NCI-H345 treated with DMSO at 0.1 percent for 48 hours (cell line): Measurements from ENCODE around the gene LDHD.
"Not testable (repeated sequence)": the region's sequence is repeated elsewhere in the genome, so short reads cannot be mapped to it uniquely, and the experiment has no call there.

Source experiments
- DNase-seq: peaks from one replicate; lab custom pipeline; 2025; ENCODE audit not compliant: unreplicated experiment; lab: John Stamatoyannopoulos, UW

The LDHD gene

GRCh38 chr16:75099738-75100602 lies 16.6 kb downstream of the LDHD start:
- no peak for DNase-seq

DNA sequence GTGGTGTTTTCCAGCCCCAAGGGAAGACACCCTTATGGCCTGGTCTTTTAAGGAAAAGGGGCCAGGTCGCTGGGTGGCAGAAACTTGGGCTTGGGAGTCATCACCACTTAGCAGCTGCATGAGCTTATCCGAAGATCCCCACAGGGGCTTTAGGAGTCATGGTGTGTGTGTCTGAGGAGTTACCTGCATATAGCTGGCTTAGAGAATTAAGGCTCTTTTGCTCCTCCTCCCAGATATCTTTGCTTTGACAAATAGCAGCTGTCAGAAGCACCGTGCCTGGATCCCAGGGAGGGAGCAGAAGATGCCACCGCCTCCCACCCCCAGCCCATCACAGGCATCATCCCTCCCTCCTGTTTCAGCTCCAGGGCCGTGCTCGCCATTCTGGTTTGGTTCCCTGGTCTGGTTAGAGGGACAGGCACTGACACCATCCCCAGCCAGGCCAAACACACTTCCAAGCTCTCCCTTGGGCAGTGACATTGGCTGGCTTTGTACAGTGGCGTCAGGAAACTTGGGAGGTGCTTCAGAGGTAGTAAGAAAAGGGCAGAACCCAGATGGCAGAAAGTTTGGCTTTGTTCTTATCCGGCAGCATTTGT lies 17.4 kb downstream of the LDHD start:
- DNase-seq, result no peak

- no peak for DNase-seq
Observed at GRCh38 chr16:75097941-75098901, 18.4 kb downstream of the LDHD start.

- no peak for DNase-seq
Observed at GRCh38 chr16:75097191-75097761, 19.3 kb downstream of the LDHD start.

DNA sequence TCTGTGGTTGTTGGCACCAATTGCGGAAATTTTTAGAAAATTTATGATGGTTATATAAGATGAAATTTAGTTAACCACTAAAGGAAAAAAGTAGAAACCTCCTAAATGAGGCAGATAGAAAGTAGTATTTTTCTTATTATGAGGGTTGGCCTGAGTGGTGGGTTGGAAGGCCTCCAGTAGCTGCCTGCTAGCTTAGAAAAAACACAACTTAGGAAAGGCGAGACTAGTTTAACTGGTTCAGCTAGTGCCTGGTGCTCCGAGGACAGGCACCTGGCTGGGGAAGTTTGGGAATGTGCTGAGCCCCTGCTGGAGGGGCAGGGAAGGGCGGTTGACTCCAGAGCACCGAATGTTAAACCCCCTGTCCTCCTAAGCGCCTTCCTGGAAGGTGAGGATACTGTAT lies 19.9 kb downstream of the LDHD start:
- DNase-seq, result no peak

- no peak for DNase-seq
Observed at GRCh38 chr16:75095204-75095621, 21.4 kb downstream of the LDHD start.

DNA sequence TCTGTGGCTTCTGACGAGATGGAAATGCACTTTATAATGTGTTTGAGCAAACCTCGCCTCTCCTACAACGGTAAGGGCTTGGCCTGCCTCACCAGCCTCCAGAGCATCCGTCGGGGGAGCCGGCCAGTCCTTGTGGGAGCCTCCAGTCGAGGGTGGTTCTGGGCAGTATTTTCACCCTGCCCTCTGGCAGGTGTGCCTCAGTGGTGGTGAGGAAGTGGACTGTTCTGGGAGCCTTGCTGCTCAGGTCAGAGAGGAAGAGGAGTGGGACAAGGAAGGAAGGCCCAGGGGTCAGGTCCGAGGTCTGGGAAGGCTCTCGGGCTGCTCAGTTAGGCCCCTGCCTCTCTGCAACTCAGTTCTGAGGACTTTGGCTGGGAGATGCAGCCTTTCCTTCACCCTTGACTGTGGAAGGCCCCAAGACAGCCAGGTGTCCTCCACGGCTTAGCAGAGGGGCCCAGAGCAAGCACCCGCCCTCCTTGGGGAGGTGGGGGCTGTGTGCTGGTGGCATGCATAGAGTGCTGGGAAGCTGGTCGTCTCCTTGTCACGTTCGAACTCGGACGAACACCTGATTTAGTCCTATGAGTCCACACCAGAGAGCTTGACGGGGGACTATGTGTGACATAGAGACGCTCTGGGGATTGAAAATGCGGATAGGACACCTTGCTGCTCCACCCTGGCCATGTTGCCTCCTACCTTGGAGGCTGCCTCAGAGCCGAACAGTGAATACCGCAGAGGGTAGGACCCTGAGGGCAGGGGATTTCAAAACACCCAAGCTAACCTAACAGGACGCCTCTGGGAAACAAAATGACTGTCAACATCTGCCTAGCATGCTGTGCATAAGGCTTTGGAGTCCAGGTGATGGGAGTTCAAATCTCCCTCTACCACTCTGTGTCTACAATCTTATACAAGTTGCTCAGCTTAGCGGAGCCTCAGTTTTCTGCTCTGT lies 22.7 kb downstream of the LDHD start:
- DNase-seq, result no peak

- no peak for DNase-seq
Observed at GRCh38 chr16:75092777-75093176, 23.8 kb downstream of the LDHD start.

DNA sequence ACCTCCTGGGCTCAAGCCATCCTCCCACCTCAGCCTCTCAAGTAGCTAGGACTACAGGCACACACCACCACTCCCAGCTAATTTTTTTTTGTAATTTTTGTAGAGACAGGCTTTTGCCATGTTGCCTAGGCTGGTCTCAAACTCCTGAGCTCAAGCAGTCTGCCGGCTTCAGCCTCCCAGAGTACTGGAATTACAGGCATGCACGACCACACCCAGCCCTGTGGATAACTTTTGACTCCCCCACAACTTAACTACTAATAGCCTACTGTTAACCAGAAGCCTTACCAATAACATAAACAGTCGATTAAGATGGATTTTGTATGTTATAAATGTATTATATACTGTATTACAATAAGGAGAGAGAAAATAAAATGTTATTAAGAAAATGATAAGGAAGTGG lies 25.0 kb downstream of the LDHD start:
- DNase-seq, result not testable (repeated sequence)

GRCh38 chr16:75090899-75091298 lies 25.7 kb downstream of the LDHD start:
- not testable (repeated sequence) for DNase-seq

DNA sequence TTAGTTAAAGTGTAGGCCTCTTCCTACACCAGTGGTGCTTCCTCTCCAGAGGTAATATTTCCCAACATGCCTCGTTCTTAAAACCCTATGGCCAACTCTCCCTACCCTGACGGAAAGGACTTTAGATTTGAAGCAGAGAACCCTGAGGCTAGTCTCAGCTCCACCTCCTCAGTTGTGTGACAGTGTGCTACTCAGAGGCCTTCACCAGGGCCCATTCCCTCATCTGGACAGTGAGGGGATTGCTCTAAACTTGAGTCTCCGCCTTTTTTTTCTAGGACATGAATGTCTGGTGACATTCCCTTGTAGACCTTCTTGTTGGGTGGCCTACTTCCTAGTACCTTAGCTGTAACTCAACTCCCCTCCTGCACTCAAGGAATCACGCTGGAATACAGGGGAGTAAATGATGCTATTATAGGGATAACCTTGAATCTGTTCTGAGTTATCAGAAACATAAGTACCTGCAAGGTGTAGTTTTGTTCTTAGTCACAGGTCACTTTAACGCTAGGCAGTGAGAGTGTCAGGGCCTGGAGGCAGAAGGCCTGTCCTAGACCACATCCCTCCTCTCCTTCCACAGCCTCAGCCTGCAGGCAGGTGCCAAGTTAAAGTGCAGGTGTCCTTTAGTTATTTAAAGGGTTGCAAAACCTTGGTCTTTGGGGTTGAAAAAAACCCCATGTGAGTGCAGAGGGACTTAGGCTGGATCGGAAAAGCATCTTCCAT lies 26.9 kb downstream of the LDHD start:
- no peak for DNase-seq

- DNase-seq, result no peak
Observed at GRCh38 chr16:75088934-75089333, 27.6 kb downstream of the LDHD start.

DNA sequence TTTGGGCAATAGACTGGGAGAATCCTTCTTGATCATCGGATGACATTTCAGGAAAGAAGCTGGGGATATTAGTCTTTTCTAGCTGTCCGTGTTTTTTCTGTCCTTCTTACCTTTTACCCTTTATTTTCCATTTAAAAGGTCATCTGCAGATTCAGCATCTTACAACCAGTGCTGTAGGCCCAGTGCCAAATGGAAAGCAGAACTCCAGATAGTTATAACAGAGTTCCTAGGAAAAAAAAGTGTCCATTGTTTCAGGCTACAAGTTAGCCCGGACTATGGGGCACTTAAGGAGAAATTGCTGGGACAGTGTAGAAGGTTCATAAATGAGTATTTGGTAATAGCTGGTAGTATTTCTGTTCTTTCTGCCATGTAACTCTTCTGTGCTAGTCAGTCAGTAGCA lies 28.4 kb downstream of the LDHD start:
- no peak for DNase-seq

DNA sequence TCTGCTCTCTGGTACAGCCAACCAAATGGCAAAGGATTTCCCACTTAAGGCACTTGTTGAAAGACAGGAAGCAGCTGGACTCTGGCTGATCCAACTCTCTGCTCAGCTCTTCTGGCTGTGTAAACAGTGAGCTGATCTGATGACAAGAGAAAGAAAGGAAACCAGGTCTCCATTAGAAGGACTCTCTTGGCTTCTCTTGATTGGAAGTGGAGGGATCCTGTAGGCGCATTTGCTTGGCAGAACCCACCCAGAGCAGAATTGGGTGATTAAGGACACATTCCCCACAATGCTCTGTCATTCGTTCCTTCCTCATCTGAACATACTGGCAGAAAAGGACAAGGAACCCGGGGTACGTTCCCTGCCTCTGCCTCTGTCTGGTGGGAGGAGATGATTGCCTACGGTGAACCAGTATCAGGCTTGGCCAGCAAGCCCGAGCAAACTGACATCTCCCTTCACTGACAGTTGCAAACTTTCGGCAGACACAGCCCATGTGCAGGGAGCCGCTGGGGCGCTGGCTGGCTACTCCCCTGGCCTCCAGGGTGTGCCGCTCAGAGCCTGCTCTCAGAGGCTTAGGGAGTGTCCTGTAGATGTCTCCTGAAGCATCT lies 29.1 kb downstream of the LDHD start:
- peak; percentile 79 for DNase-seq

DNA sequence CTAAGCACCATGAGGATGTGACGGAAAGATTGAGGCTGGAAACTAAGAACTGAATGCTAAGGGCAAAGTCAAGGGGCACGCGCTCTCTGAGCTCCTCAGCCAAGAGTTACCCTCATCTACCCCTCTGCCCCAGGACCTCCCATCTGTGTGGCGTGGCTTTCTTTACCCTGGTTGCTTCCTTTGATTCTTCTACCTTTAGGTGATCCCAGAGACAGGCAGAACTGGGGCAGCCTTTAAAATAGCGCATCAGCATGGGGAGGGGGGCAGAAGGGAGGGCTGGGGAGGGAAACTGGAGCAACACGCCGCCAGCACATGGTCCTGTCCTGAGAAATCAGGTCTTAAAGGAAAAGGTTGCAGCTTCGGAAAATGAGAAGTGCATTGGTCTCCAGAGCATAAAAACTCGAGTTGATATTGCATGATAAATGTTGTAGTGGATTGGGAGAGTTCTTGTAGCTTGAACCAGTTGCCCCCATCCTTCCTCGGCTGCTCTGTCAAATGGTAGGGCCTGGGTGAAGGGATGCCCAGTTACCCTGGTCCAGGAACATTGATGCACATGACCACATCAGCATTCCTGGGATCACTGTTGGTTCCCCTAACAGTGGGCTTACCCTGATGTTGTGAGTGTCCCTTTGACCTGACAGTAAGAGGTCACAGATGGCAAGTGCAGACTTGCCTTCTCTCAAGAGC lies 29.7 kb downstream of the LDHD start:
- DNase-seq, result no peak

- no peak for DNase-seq
Observed at GRCh38 chr16:75086281-75086680, 30.3 kb downstream of the LDHD start.

DNA sequence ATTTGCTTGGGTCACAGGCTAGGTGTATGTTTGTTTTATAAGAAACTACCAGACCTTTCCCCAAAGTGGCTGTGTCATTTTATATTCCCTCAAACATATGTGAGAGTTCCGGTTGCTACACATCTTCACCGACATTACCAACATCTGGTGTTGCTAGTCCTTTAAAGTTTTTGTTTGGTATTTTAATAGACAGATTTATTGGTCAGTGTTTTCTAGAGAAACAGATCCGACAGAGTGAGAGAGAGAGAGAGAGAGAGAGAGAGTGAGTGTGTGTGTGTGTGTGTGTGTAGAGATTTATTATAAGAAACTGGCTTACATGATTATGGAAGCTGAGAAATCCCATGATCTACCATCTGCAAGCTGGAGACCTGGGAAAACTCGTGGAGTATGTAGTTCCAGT lies 31.0 kb downstream of the LDHD start:
- no peak for DNase-seq

GRCh38 chr16:75083813-75084212 lies 32.8 kb downstream of the LDHD start:
- DNase-seq, result no peak
